ENCODE results near the gene ANXA11.

- TF ChIP-seq CTCF (IDR thresholded peaks at IDR 0.05), result no peak
- TF ChIP-seq POLR2A (IDR thresholded peaks at IDR 0.05), result no peak
Observed at GRCh38 chr10:80197972-80198916, 7.1 kb downstream of the ANXA11 start.
